ENCODE measurements around the gene SFRP5.

Gene SFRP5

DNA sequence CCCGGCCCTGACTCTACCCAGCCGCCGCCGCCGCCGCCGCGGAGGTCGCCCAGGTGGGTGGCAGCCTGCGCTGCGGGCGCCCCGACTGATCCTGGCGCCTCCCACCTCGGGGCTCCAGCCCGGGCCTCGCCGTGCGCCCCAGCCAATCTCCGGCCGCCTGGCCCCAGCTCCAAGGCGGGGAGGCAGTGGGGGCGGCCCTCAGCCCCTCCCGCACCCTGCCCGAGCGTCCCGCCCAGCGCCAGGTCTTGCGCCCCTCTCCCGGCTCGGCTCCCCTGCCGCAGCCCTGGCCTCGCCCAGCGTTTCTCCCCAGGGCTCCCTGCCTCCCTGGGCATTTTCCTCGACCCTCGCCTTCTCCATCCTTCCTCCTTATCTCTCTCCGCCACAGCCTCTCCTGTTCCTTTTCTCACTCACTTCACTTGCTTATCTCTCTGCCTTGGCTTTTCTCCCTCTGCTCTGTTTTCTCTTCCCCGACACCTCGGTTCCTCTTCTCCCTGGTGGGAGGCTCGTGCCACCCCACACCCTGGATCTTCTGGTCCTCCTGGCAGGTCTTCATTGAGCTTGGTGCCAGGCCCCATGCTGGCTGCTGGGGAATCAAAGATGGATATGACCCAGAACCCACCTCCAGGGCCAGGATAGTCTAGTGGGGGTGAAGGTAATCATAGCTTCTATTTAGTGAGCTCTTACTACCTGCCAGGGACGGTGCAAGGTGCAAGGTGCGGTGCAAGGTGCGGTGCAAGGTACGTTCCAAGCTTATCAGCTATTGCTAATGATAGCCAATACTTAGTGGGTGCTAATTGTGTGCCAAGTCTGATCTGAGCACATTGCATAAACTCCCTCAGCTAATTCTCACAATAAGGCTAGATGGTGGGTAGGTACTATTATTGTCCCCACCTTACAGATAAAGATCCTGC lies at the start of gene SFRP5:
Gene SFRP5, minus strand, starts transcription at position 87 of the 911 bp plus-strand sequence. CDS start 166 bp downstream, outside the sequence.
- in situ Hi-C loops (cut with HindIII; ENCODE audit: low sequenced_read_pairs) = no loop called here
- DNase-seq (ENCODE audit: low read depth) = no peak
- H3K4me3 ChIP-seq (ENCODE audit: low read depth, low read length) = peak within 1 kb of the TSS; percentile 12
- no peak for TF ChIP-seq CTCF (IDR thresholded peaks at IDR 0.05; ENCODE audit: low read depth, low read length, missing control alignments)

DNA sequence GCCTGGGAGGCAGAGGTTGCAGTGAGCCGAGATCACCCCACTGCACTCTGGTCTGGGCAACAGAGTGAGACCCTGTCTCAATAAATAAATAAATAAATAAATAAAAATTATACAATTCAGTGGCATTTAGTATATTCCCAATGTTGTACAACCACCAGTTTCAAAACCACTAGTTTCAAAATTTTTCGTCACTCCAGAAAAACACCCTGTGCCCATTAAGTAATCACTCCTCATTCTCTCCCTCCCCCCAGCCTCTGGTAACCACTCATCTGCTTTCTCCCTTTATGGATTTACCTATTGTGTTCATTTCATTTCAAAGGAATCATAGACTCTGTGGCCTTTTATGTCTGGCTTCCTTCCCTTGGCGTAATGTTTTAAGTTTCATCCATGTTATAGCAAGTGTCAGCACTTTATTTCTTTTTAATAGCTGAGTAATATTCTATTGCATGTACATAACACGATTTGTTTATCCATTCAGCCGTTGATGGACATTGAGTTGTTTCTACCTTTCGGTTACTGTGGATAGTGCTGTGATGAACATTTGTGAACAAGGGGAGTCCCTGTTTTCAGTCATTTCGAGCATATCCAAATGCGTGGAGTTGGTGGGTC lies 48.4 kb upstream of the SFRP5 start:
- DNase-seq (ENCODE audit: low read depth) = no peak
- no peak for TF ChIP-seq CTCF (IDR thresholded peaks at IDR 0.05; ENCODE audit: low read depth, low read length, missing control alignments)
- in situ Hi-C loops (cut with HindIII; ENCODE audit: low sequenced_read_pairs) = no loop called here
- no peak overlapping the region for H3K4me3 ChIP-seq (ENCODE audit: low read depth, low read length)

DNA sequence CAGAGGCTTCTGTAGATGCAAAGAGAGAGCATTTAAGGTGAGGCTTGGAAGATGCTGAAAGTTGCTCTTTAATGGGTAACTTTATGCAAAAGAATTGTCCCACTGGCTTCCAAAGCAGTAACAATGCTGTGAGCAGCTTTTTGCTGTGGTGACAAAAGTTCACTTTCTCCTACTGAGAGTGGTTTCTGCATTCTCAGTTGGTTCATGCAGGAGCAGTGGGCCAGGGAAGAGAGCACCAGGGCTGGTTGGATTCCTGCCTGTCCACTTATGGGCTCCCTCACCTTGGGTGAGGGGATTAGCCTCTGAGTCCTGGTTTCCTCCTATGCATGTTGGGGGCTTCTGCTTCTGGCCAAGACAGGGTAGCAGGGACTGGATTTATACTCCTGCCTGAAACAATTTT lies 46.8 kb upstream of the SFRP5 start:
- no peak for DNase-seq (ENCODE audit: low read depth)
- no peak overlapping the region for H3K4me3 ChIP-seq (ENCODE audit: low read depth, low read length)
- no peak for TF ChIP-seq CTCF (IDR thresholded peaks at IDR 0.05; ENCODE audit: low read depth, low read length, missing control alignments)
- in situ Hi-C loops (cut with HindIII; ENCODE audit: low sequenced_read_pairs) = no loop called here

DNA sequence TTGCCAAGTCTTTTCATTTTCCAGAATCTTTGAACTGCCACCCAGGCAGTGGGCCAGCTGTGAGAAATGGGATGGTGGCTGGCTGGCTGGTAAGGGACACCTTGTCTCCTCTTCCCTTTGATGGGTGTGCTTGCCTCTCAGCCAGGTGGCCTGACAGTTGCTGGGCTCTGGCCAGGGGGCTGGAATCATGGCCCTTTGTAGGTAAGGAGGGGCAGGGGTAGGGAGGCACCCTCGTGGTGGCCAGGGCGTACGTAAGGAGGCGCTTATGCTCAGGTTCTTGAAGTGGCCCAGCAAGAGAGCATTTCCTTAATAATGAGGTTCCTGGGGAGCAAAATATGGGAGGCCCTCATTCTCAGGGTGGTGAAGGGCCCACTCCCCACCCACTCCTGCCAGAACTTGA lies 44.8 kb upstream of the SFRP5 start:
- in situ Hi-C loops (cut with HindIII; ENCODE audit: low sequenced_read_pairs) = no loop called here
- no peak for DNase-seq (ENCODE audit: low read depth)
- no peak for TF ChIP-seq CTCF (IDR thresholded peaks at IDR 0.05; ENCODE audit: low read depth, low read length, missing control alignments)
- no peak overlapping the region for H3K4me3 ChIP-seq (ENCODE audit: low read depth, low read length)

DNA sequence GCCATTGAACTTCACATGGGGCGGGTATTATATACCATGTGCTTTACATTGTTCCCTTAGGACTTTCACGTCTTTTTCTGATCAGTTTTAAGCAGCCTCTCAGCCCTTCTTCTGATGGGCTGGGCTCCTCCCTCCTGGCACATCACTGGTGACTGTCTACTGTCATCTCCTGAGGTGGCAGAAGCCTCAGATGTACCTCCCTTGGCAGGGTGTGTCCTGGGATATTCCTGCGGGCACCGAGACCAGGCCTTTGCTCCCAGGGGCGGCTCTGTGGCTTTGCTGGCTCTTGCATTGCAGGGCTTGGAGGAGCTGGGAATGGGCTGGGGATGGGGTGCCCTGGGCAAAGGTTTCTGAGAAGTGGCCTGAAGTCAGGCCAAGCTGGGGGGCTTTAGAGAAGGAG lies 43.2 kb upstream of the SFRP5 start:
- in situ Hi-C loops (cut with HindIII; ENCODE audit: low sequenced_read_pairs) = no loop called here
- TF ChIP-seq CTCF (IDR thresholded peaks at IDR 0.05; ENCODE audit: low read depth, low read length, missing control alignments) = no peak
- H3K4me3 ChIP-seq (ENCODE audit: low read depth, low read length) = no peak overlapping the region

GRCh38 chr10:97813311-97813710 lies 41.5 kb upstream of the SFRP5 start:
- DNase-seq (ENCODE audit: low read depth) = no peak
- TF ChIP-seq CTCF (IDR thresholded peaks at IDR 0.05; ENCODE audit: low read depth, low read length, missing control alignments) = no peak
- no peak overlapping the region for H3K4me3 ChIP-seq (ENCODE audit: low read depth, low read length)
- in situ Hi-C loops (cut with HindIII; ENCODE audit: low sequenced_read_pairs) = no loop called here

More for the DNA sequence above, 43.2 kb upstream of the SFRP5 start:
- DNase-seq (ENCODE audit: low read depth) = no peak

Measured in astrocyte of the cerebellum (primary cell).